HL-60 (cell line): ENCODE measurements around the gene TPBGL.

Source experiments
- POLR2AphosphoS5 ChIP-seq: IDR thresholded peaks from 2 replicates; pipeline ENCODE4 v1.6.1; 2012; ENCODE audit warnings: low read depth
- TF ChIP-seq, protein P1 (sequence below): IDR thresholded peaks from one replicate; pipeline ENCODE4 v1.5.1; 2011; ENCODE audit warnings: low read length, control low read depth, inconsistent platforms; ENCODE audit not compliant: insufficient read depth

DNA sequence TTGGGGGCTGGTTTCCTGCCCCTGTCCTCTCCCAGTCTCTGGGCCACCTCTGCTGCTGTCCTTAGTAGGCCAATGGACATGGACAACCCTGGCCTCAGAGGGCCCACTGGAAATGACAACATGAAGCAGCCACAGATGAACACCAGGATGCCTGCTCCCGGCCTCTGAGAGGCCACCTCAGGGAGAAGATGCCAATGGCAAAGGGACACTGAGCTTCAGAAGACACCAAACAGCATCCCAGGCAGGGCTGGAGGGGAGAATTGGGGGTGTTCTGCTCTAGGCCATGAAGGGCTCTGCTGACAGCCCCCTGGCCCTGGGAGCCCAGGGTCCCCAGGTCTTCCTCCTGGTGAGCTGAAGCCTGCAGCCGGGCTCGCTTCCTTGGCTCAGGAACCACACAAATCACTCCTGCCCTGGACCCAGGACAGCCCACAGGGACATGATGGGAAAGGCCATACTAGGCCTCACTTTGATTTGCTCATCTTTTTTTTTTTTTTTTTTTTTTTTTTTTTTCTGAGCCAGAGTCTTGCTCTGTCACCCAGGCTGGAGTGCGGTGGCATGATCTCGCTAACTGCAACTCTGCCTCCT, 45.3 kb downstream of the TPBGL start:
- TF ChIP-seq, protein P1, sequence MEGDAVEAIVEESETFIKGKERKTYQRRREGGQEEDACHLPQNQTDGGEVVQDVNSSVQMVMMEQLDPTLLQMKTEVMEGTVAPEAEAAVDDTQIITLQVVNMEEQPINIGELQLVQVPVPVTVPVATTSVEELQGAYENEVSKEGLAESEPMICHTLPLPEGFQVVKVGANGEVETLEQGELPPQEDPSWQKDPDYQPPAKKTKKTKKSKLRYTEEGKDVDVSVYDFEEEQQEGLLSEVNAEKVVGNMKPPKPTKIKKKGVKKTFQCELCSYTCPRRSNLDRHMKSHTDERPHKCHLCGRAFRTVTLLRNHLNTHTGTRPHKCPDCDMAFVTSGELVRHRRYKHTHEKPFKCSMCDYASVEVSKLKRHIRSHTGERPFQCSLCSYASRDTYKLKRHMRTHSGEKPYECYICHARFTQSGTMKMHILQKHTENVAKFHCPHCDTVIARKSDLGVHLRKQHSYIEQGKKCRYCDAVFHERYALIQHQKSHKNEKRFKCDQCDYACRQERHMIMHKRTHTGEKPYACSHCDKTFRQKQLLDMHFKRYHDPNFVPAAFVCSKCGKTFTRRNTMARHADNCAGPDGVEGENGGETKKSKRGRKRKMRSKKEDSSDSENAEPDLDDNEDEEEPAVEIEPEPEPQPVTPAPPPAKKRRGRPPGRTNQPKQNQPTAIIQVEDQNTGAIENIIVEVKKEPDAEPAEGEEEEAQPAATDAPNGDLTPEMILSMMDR: no peak
- no peak for TF ChIP-seq POLR2AphosphoS5
